OCI-LY7 (cell line): Measurements from ENCODE around the gene NSD1. TPM values are rescaled to one million over a fixed set of nuclear protein-coding genes. Genes with fewer than 3 reads are reported as not detected.

ENCODE experiments used
- BruUV-seq: library from RNA; stranded (reverse); fragments of 400-500 nt; replicated peaks from 2 replicates; lab custom pipeline; 2021; lab: Mats Ljungman, UMichigan
- CTCF ChIA-PET: fragments of 300-600 bp; sonication (Branson Sonifier 250); formaldehyde crosslinking; loops from one replicate; lab custom pipeline; 2022; ENCODE audit warnings: antibody characterized with exemption; ENCODE audit not compliant: unreplicated experiment; lab: Charles Lee
- POLR2A ChIA-PET: fragments of 300-600 bp; sonication (Branson Sonifier 250); formaldehyde crosslinking; loops from one replicate; lab custom pipeline; 2022; ENCODE audit warnings: antibody characterized with exemption; lab: Charles Lee
- DNase-seq: peaks from one replicate; pipeline ENCODE4 v3.0.0-alpha.2; 2015; ENCODE audit warnings: low spot score
- H2AFZ ChIP-seq: fragments of 200-600 bp; sonication (generic), shearing (Covaris generic); 2 replicates; pipeline ENCODE4 v1.6.1; 2014; ENCODE audit warnings: mild to moderate bottlenecking, antibody characterized with exemption, low read length, moderate library complexity
- H3K27ac ChIP-seq: fragments of 200-600 bp; sonication (generic); 2 replicates; pipeline ENCODE4 v1.5.1; 2014; ENCODE audit warnings: mixed run types, low read depth, mild to moderate bottlenecking, moderate library complexity, low read length, inconsistent platforms; ENCODE audit not compliant: poor library complexity, severe bottlenecking
- H3K36me3 ChIP-seq: fragments of 200-600 bp; sonication (generic); 2 replicates; pipeline ENCODE4 v1.6.1; 2014; ENCODE audit warnings: mild to moderate bottlenecking, antibody characterized with exemption, low read length, moderate library complexity, mixed read lengths; ENCODE audit not compliant: insufficient read depth
- H3K4me1 ChIP-seq: fragments of 200-600 bp; sonication (generic); 2 replicates; pipeline ENCODE4 v1.5.1; 2014; ENCODE audit warnings: mild to moderate bottlenecking, low read length; ENCODE audit not compliant: insufficient read depth, poor library complexity, severe bottlenecking
- H3K4me2 ChIP-seq: fragments of 200-600 bp; sonication (generic); 2 replicates; pipeline ENCODE4 v1.6.1; 2014; ENCODE audit warnings: mild to moderate bottlenecking, low read length
- H3K4me3 ChIP-seq: fragments of 200-600 bp; sonication (generic); 2 replicates; pipeline ENCODE4 v1.5.1; 2014; ENCODE audit warnings: mild to moderate bottlenecking, low read depth, low read length; ENCODE audit not compliant: poor library complexity, severe bottlenecking
- H3K79me2 ChIP-seq: fragments of 200-600 bp; sonication (generic); 2 replicates; pipeline ENCODE4 v1.6.1; 2016; ENCODE audit warnings: low read depth, mild to moderate bottlenecking, low read length, moderate library complexity, mixed read lengths; ENCODE audit not compliant: insufficient read depth
- H3K9me2 ChIP-seq: fragments of 200-600 bp; sonication (generic); 2 replicates; pipeline ENCODE4 v1.6.1; 2016; ENCODE audit warnings: mild to moderate bottlenecking, low read length, mixed read lengths; ENCODE audit not compliant: insufficient read depth
- H3K9me3 ChIP-seq: fragments of 200-600 bp; sonication (generic); 2 replicates; pipeline ENCODE4 v1.6.1; 2014; ENCODE audit warnings: mild to moderate bottlenecking, mixed run types, low read length, mixed read lengths
- H4K20me1 ChIP-seq: fragments of 200-600 bp; sonication (generic); 2 replicates; pipeline ENCODE4 v1.6.1; 2014; ENCODE audit warnings: mild to moderate bottlenecking, antibody characterized with exemption, low read length, moderate library complexity, mixed read lengths; ENCODE audit not compliant: insufficient read depth
- EZH2phosphoT487 ChIP-seq: fragments of 200-600 bp; sonication (generic); IDR thresholded peaks from 2 replicates; pipeline ENCODE4 v1.6.1; 2018; ENCODE audit warnings: low read depth, borderline replicate concordance, mild to moderate bottlenecking, mixed run types, antibody characterized with exemption, low read length, moderate library complexity, mixed read lengths
- intact Hi-C: fragments of 100-400 bp; cut with micrococcal nuclease; formaldehyde crosslinking; loops from one replicate; pipeline ENCODE4 v1.10.0; 2022; ENCODE audit not compliant: unreplicated experiment
- total RNA-seq, 2 experiments: library from RNA; depleted of rRNA in 1 of 2; stranded (reverse); fragments of >200 nt in 1 of 2; shearing (Covaris generic) in 1 of 2; gene quantifications; 2 replicates each; pipeline ENCODE4 v1.2.3, GENCODE V29; 2014 to 2022
- TF ChIP-seq, protein P1 (sequence below): fragments of 200-600 bp; sonication (generic); conservative IDR thresholded peaks from 2 replicates; pipeline ENCODE4 v1.5.1; 2014; ENCODE audit warnings: mild to moderate bottlenecking, antibody characterized with exemption, low read length, moderate library complexity, mixed read lengths

NSD1 gene
- total RNA-seq, 2 experiments from 2014 or later = 64.3 to 142 TPM

DNA sequence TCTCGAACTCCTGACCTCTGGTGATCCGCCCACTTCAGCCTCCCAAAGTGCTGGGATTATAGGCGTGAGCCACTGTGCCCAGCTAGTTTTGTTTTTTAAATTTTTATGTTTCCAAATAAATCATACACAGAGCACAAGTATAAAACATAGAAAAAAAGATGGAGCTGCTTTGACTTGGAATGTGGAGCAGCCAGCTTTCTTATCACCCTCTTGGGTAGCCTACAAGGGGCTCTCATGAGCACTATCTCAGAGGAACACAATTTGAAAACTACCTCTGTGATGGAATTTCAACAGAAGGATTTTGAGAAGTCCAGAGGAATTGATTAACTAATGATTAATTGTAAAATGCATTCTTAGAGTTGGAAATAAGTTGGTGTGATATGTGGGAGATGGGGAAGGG, 45.9 kb downstream of the NSD1 start:
- POLR2A ChIA-PET = interaction anchor here (0.5 to 1.4 kb wide), 5 partner anchors 9 to 41 kb away, joined by 3 to 4 read pairs (median 3); no protein-coding TSS in a partner anchor
- H2AFZ ChIP-seq = no peak overlapping the region
- DNase-seq = no peak
- CTCF ChIA-PET = interaction anchor here (1.0 kb wide), 1 partner anchor 50 kb away, joined by 3 read pairs; no protein-coding TSS in a partner anchor
- H3K4me1 ChIP-seq = peaks cover 43% of the 10 kb centered on the region
- no peaks in the 10 kb centered on the region for H3K9me2 ChIP-seq
- intact Hi-C loops = loop anchor here (5.0 kb wide), 2 partner anchors 57 to 123 kb away; partner anchors contain the start of genes PRELID1 and RAB24
- peaks cover 75% of the 10 kb centered on the region for H3K79me2 ChIP-seq
- TF ChIP-seq EZH2phosphoT487 = no peak
- TF ChIP-seq, protein P1, sequence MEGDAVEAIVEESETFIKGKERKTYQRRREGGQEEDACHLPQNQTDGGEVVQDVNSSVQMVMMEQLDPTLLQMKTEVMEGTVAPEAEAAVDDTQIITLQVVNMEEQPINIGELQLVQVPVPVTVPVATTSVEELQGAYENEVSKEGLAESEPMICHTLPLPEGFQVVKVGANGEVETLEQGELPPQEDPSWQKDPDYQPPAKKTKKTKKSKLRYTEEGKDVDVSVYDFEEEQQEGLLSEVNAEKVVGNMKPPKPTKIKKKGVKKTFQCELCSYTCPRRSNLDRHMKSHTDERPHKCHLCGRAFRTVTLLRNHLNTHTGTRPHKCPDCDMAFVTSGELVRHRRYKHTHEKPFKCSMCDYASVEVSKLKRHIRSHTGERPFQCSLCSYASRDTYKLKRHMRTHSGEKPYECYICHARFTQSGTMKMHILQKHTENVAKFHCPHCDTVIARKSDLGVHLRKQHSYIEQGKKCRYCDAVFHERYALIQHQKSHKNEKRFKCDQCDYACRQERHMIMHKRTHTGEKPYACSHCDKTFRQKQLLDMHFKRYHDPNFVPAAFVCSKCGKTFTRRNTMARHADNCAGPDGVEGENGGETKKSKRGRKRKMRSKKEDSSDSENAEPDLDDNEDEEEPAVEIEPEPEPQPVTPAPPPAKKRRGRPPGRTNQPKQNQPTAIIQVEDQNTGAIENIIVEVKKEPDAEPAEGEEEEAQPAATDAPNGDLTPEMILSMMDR = no peak
- H4K20me1 ChIP-seq = no peaks in the 10 kb centered on the region
- no peak overlapping the region for H3K4me2 ChIP-seq
- H3K4me3 ChIP-seq = no peak overlapping the region
- H3K27ac ChIP-seq = no peak overlapping the region
- no TSS peak for BruUV-seq
- peaks cover 15% of the 10 kb centered on the region; the same call in 1 of the 2 replicates for H3K36me3 ChIP-seq
- no peaks in the 10 kb centered on the region for H3K9me3 ChIP-seq

DNA sequence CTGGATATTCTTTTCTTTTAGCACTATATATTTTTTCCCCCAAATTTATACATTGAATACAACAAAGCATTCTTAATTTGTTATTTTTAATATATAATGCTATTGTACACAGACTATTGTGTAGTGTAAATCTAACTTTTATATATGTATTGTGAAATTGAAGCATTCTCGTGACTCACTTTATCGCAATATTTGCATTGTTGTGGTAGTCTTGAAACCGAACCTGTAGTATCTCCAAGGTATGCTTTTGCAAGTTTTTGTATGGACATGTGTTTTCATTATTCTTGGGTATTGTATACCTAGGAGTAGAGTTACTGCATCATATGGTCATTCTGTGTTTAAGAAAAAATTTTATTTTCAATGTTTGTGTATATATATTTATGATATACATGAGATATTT, 49.6 kb downstream of the NSD1 start:
- intact Hi-C loops = no loop called here

More for the DNA sequence above, 49.6 kb downstream of the NSD1 start:
- H3K27ac ChIP-seq = no peak overlapping the region
- ChIA-PET POLR2A (no interaction called here), CTCF (no interaction called here)
- H2AFZ ChIP-seq = no peak overlapping the region
- peaks cover 70% of the 10 kb centered on the region for H3K79me2 ChIP-seq
- H3K4me3 ChIP-seq = no peak overlapping the region
- peaks cover 21% of the 10 kb centered on the region for H3K36me3 ChIP-seq
- H4K20me1 ChIP-seq = no peaks in the 10 kb centered on the region
- no peak for DNase-seq
- TF ChIP-seq, protein P1 = no peak
- no peak for TF ChIP-seq EZH2phosphoT487
- peaks cover 10% of the 10 kb centered on the region for H3K4me1 ChIP-seq
- H3K9me2 ChIP-seq = no peaks in the 10 kb centered on the region
- no peak overlapping the region for H3K4me2 ChIP-seq
- BruUV-seq = no TSS peak
- H3K9me3 ChIP-seq = no peaks in the 10 kb centered on the region
